ENCODE data around the gene BLOC1S4.
"Not testable (repeated sequence)": the region's sequence is repeated elsewhere in the genome, so short reads cannot be mapped to it uniquely, and the experiment has no call there.

Gene BLOC1S4

GRCh38 chr4:6724421-6725111, 8.6 kb downstream of the BLOC1S4 start:
- no peak overlapping the region for H3K4me3 ChIP-seq (ENCODE audit: control insufficient read depth, low read depth, low read length)
- TF ChIP-seq CTCF (conservative IDR thresholded peaks at IDR 0.05; ENCODE audit: control insufficient read depth, insufficient read depth, low read depth, low read length): no peak

GRCh38 chr4:6725427-6725961, 9.5 kb downstream of the BLOC1S4 start:
- not testable (repeated sequence) for DNase-seq (ENCODE audit: low read depth); H3K4me3 ChIP-seq (ENCODE audit: control insufficient read depth, low read depth, low read length)

More at GRCh38 chr4:6724421-6725111, 8.6 kb downstream of the BLOC1S4 start:
- DNase-seq (ENCODE audit: low read depth): peak; percentile 61

- peak; percentile 21 for DNase-seq (ENCODE audit: low read depth)
- no peak for TF ChIP-seq CTCF (conservative IDR thresholded peaks at IDR 0.05; ENCODE audit: control insufficient read depth, insufficient read depth, low read depth, low read length)
- no peak overlapping the region for H3K4me3 ChIP-seq (ENCODE audit: control insufficient read depth, low read depth, low read length)
These were observed 11.3 kb downstream of the BLOC1S4 start for GRCh38 chr4:6727081-6727942.

GRCh38 chr4:6727943-6728250, 11.9 kb downstream of the BLOC1S4 start:
- H3K4me3 ChIP-seq (ENCODE audit: control insufficient read depth, low read depth, low read length): no peak overlapping the region
- no peak for DNase-seq (ENCODE audit: low read depth)
- TF ChIP-seq CTCF (conservative IDR thresholded peaks at IDR 0.05; ENCODE audit: control insufficient read depth, insufficient read depth, low read depth, low read length): no peak

GRCh38 chr4:6728320-6729029, 12.5 kb downstream of the BLOC1S4 start:
- H3K4me3 ChIP-seq (ENCODE audit: control insufficient read depth, low read depth, low read length): no peak overlapping the region
- no peak for TF ChIP-seq CTCF (conservative IDR thresholded peaks at IDR 0.05; ENCODE audit: control insufficient read depth, insufficient read depth, low read depth, low read length)
- DNase-seq (ENCODE audit: low read depth): no peak

GRCh38 chr4:6730603-6731317, 14.8 kb downstream of the BLOC1S4 start:
- H3K4me3 ChIP-seq (ENCODE audit: control insufficient read depth, low read depth, low read length): no peak overlapping the region
- no peak for TF ChIP-seq CTCF (conservative IDR thresholded peaks at IDR 0.05; ENCODE audit: control insufficient read depth, insufficient read depth, low read depth, low read length)
- no peak for DNase-seq (ENCODE audit: low read depth)

Measured in fibroblast of mammary gland (primary cell).